Fibroblast of skin of scalp (primary cell): ENCODE results near the gene RLN1. TPM values are rescaled to one million over a fixed set of nuclear protein-coding genes. Genes with fewer than 3 reads are reported as not detected.
"Not testable (repeated sequence)": the region's sequence is repeated elsewhere in the genome, so short reads cannot be mapped to it uniquely, and the experiment has no call there.

Experiments
- DNase-seq: peaks from one replicate; pipeline ENCODE4 v3.0.0-alpha.2; 2013
- polyA plus RNA-seq, 2 experiments: library from polyadenylated mRNA; unstranded; fragments of 120-200 nt; gene quantifications; one replicate each; pipeline ENCODE4 v1.2.1, GENCODE V29; 2013; ENCODE audit not compliant: insufficient read length in 2 of 2

Gene RLN1, protein sequence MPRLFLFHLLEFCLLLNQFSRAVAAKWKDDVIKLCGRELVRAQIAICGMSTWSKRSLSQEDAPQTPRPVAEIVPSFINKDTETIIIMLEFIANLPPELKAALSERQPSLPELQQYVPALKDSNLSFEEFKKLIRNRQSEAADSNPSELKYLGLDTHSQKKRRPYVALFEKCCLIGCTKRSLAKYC
- not detected for polyA plus RNA-seq (2013, experiment 1 of 2; ENCODE audit: insufficient read length)
- polyA plus RNA-seq (2013, experiment 2 of 2; ENCODE audit: insufficient read length) = not detected

DNA sequence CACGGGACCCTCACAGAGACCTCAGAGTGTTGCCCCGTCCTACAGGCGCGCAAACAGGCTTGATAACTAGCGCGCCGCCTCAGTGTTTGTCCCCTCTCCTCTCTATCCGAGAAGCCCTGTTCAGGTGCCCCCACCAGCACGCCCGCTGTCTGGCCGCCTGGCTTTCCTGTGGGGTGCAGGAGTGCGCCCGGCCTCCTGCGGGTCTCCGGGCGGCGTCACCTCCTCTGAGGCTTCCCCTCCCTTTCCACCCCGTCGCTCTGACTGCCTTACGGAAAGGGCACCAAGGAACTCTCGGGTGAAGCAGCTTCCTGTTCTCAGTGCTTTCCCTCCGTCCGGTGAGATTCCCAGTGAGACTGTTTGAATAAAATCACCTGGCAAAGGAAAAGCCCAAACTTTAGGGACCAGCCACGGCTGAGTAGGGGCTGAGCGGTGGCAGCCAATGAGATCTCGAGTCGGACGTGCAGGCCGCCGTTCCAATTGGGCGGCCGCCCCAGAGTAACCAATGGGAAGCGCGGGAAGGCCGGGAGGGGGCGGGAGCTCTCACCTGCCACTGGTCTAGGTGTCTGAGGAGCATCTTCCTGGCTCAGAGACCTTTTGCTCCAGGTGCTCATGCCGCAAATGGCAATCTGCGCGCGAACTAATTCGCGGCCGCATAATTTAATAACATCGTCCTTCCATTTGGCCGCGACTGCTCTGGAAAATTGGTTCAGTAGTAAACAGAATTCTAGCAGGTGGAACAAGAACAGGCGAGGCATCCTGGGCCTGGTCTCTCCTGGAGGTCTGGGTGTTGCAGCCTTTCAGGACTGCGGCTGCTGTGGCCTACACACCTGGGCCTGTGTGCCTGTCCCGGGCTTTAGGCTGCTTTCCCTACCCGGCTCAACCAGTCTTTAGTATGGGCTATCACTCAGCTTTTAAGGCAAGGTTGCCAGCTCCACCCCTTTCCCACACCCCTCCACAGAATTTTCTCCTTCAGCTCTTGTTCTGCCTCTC lies at the start of gene RLN1:
Gene RLN1 (minus strand): TSS at position 885 of the 990 bp plus-strand sequence. CDS start 130 bp downstream, at position 755.
- not testable (repeated sequence) for DNase-seq

DNA sequence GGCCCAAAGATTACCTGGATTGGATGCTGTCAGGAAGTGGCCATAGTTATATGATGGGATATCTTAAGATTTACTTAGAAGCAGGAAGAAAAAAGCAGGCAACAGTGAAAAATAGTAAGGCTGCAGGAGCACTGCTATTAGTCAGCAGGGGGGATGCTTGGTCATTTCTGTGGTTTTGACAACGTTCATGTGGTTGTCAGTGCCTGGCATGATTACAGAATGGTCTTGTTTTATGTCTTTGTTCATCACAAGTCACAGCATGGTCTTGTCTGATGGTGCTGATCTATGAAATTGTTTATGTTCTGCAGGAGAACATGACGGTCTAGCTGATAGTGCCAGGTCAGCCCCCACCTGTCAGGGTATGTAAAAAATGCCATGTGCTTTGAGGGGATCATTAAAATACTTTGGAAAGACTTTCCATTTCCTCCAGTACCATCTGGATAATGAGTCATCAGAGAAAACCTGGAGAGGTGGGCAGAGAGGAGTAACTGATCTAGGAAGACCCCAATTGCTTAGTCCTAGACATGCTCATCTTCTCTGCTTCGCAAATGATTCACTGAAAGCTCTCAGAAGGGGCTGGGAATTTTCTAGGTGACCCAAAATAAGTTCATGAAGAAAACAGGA lies 49.5 kb upstream of the RLN1 start:
- peak; percentile 89 for DNase-seq

DNA sequence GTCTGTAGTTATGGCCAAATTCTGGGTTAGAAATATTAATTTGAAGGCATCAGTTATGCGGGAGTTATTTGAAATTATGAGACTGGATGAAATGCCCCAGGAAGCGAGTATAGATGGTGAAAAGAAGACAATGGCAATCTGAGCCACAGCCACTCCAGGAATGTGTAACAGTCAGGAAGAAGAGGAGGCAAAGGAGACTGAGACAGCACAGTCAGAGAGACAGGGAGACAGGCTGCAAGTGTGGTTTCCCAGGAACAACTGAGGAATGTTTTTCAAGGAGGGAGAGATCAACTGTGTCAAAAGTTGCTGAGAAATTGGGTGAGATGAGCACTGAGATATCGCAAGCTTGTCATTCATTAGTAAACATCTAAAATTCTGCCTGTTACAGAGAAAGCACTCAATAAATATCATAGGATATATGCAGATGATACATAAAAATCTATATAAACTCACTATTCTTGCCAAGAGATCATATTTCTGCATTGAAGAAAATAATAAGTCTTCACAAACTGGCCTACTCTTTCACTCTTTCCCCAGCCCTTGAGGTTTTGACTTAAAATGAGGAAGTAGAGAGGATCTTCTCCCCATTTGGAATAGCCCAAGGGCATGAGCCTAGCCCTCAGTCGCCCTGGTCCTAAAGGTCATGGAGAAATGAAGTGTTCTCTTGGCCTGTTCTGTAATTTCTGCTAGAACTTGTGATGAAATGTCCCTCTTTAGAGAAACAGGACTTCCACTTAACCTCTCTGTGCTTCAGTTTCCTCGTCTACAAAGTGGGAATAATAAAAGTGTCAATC lies 48.5 kb upstream of the RLN1 start:
- DNase-seq = peak; percentile 62

DNA sequence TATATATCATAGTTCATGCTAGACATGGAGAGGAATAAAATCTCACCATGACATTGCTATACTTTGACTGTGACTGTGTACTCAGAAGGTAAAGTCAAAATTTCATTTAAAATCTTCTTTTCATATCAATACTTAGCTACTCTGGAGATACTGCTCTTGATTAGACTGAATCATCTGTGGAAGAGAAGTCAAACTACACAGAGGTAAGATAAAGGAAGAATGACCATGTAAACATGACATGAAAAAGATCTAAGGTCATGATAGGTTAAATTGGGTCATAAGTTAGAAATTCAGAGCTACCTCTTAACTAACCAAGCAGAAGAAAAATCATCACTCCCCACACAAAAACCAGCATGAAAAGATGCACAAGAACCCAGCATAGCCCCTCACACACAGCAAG lies 44.8 kb upstream of the RLN1 start:
- DNase-seq = no peak

DNA sequence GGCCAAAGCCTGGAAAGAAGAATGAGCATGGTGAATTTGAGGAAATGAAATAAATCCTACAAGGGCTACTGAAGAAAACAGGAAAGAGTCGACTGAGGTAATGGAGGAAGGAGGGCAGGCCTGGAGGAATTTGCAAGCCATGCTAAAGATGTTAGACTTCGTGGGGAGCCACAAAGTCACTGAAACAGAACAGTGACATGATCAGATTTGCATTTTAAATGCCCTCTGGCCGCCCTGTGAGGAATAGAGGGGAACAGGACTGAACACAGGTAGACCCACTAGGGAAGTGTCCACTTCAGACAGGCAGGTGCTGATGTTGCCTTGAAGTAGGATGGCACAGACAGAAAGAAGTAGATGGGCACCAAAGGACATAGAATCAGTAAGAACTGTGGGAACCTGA lies 42.8 kb upstream of the RLN1 start:
- no peak for DNase-seq

DNA sequence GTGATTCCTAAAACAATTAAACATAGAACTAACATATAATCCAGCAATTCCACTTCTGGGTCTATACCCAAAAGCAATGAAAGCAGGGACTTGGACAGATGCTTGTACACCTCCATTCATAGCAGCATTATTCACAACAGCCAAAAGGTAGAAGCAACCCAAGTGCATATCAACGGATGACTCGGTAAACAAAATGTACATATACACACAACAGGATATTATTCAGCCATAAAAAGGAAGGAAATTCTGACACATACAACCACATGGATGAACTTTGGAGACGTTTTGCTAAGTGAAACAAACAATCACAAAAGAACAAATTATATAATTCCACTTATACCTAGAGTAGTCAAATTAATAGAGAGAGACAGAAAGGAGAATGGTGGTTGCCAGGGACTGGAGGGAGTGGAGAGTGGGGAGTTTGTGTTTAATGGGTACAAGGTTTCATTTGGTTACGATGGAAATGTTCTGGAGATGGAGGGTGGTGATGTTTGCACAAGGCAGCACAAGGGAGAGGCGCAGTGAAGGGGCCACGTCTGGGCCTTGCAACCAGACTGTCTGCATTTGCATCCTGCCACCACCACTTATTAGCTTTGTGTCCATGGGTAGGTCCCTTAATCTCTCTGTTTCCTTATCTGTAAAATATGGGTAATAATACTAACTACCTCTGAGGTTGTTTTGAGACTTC lies 36.3 kb upstream of the RLN1 start:
- no peak for DNase-seq

DNA sequence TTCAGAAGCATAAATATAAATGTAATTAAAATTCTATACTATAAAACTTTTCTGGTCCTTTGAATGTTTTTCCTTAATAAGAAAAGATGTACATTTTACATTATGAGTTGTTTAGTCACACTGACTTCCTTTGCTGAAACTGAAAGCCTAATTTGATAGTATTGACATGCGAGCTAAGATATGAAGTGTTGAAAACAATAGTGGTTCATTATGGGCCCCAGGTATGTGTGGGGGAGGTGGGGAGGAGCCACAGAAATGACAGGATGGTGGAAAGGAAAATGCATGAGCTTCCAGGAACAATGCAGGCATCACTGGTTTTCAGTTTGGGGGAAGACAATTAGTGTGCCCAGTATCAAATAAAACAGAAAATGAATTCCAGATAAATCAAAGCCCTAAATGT lies 35.4 kb upstream of the RLN1 start:
- no peak for DNase-seq

DNA sequence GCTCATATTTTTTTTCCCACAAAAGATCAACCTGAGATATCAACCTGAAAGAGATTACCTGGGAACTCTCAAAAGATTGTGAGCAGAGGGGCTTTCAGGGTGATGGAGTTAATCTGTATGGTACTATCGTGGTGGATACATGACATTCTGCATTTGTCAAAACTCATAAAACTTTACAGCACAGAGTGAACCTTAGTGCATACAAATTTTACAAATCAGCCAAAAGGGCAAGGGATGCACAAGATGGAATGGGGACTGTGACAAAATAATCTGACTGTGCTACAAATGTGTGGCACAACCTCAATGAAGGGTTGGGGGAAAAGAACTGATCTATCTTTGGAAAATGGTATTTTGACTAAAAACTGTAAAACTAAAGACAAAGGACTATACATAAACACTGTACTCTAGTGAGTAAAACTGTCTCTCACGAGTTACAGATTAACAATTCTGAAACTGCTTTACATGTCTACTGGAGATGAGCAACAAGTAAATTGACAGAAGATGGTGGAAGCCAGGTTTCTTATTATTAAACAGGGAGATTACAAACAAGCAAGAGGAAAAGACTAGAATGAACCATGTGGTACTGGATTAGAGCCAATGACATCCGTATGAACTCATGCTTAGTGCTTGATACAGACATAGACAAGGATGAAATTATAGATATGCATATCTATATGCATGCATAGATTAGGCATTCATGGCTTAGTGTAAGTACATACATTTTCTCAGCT lies 24.8 kb upstream of the RLN1 start:
- peak; percentile 3 for DNase-seq

DNA sequence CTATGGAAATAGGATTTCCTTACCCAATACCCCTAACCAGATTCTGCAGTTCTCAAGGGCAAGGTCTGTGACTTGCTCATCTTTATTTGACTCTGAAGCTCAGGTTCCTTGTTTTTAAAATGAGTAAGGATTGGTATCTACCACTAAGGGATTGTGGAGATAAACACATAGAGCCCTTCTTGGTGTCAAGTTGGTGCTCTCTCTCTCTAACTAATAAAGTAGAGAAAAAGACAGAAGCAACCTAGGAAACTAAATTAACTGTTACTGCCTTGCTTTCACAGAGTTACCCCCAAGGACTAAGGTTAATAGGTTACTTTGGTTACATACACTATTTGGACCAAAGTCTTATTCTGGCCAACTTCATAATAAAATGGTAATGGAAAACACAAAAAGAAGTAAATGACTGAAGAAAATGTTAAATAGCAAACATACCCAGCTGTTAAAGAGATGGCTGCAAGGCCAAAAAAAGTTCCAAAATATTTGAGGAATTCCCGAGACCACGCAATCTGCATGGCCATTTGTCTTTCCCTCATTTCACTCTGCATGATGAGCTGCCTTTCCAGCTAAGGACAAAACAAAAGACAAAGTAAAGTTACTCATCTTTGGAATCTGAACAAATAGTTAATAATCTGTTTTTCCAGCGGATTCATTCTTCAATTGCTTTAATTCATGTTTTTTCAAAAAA lies 21.8 kb upstream of the RLN1 start:
- peak; percentile 29 for DNase-seq

DNA sequence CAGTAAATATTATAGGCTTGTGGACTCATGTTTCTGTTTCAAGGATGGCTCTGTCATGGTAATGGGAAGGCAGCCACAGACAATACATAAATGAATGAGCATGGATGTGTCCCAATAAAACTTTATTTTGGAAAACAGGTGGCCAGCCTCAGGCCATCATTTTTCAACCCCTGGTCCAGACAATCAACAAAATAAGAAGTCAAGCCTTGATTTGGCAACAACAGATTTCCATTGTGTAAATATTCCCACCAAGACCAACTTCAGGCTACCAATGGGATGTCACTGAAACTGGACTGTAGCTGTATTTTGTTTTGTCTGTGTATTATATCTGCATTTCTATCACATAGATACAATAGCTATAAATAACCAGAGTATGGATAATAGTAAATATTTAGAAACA lies 20.7 kb upstream of the RLN1 start:
- DNase-seq = no peak

DNA sequence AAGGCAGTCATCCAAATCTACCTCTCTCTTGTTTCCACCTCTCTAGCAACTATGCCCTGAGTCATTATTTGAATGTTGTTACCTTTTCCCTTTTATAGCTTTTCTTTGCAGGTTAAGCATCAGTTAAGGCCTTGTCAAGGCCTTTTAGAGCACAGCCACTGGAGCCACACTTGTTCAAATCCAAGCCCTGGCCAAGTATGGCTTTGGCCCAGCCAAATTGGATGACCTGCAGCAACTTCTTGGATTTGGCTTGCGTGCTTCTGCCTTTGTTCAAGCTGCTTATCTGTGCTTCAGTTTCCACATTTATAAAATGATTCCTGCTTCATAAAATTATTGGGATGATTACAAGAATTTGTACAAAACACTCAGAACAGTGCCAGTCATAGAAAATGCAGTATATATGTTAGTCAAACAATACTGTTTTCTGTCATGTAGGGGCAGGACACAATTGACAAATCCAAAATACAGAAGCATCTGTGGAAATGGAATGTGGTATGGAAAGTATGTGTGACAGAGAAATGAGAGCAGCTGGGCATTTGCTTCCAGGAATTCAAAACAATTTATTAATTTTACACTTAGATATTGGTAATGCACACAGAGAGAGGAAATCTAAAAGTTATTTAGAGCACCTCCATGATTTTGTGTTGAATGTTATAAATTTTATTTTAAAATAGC lies 17.9 kb upstream of the RLN1 start:
- peak; percentile 8 for DNase-seq

DNA sequence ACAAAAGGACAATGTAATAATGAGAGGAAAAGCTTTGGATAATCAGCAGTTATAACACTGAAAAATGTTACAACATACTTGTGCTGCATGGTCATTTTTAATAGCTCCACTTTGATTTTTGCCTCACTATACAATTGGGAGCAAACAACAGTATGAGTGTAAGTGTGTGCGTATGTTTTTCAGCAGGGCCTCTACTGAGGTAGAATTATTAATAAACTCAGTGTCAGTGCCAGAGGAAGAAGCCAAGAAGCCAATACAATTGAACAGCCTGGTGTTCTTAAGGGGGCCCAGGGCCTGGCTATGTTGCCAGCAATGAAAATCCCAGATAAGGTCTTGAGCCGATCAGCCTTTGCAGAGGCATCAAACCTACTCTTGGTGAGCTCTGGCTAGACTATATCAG lies 16.1 kb upstream of the RLN1 start:
- DNase-seq = no peak

DNA sequence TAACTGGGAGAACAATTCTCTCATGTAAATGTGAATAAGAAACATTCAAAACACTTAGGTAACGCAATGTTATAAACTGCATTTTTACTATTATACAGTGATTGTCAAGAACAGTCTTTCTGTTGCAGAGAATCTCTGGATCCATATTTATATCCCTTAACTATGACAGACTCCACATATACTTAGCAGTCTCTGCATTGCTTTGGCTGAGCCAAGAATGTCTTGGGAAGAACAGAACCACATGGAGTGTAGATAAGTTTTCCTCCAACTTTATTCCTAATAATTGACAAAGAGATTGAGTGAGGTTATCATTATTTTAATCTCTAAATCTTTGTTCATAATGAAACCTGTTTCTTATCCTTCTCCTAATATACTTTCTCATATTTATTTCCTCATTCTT lies 15.6 kb upstream of the RLN1 start:
- no peak for DNase-seq

DNA sequence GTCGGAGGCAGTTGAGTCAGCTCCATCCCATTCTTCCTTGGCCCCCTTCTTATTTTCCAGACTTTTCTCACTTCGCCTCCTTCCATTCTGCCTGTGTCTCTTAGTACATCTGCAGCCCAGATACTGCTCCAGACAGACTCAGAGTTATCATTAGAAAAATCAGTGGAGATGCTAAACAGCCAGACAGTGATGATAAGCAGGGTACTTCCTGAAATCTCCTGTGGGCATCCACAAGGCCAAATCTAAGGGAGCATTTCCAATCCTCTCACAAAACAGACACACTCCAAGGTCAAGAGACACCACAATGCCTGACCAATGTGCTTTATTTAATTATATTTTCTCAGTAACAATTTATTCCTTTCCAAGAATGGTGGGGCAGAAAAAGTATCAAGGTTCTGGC lies 14.5 kb upstream of the RLN1 start:
- DNase-seq = no peak

DNA sequence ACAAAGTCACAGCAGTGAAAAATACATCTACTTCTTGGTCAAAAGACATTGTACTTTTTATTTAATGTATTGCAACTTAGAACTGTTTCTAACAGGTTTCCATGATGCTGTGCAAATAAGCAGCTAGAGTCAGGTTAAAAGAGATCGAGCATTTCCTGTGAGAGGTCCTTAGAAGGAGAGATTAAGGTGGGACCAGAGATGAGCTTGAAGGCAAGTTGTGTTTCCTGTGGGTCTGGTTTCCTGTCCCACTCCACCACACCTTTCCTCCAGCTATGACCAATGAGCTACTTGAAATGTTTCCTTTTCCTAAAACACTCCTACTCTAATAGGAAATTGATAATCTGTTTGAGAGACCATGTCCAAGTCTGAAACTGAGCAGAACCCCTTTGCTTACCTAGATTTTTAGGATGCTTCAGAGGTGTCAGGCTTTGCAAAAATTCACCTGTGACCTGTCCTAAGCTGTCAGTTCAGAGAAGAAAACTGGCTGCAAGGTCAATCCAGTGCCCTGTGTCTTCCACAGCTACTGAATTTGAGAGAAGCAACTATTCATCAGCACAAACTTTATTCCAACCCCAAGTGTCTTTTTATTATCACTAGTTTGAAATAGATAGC lies 13.1 kb upstream of the RLN1 start:
- no peak for DNase-seq

DNA sequence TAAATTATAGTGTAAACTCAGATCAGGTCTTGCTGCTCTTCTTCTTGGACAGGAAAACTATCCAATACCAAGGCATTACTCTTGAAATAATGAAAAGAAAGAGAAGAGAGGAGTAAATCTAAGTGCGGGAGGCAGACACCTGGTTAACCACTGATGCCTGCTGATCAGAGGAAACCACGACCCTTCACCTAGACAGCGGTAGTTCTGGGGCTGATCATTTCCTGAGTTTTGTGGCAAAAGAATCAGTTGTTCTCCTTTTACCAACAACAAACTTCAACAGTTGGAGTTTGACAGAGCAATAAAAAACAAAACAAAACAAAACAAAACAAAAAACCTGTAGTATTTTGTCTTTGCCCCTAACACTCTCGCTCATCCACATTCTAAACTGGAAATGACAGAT lies 3.0 kb downstream of the RLN1 start:
- no peak for DNase-seq

DNA sequence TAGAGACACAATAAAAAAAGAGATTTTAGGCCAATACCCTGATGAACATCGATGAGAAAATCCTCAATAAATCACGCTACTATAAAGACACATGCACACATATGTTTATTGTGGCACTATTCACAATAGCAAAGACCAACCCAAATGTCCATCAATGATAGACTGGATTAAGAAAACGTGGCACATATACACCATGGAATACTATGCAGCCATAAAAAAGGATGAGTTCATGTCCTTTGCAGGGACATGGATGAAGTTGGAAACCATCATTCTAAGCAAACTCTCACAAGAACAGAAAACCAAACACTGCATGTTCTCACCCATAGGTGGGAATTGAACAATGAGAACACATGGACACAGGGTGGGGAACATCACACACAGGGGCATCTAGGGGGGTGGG lies 8.4 kb downstream of the RLN1 start:
- not testable (repeated sequence) for DNase-seq

DNA sequence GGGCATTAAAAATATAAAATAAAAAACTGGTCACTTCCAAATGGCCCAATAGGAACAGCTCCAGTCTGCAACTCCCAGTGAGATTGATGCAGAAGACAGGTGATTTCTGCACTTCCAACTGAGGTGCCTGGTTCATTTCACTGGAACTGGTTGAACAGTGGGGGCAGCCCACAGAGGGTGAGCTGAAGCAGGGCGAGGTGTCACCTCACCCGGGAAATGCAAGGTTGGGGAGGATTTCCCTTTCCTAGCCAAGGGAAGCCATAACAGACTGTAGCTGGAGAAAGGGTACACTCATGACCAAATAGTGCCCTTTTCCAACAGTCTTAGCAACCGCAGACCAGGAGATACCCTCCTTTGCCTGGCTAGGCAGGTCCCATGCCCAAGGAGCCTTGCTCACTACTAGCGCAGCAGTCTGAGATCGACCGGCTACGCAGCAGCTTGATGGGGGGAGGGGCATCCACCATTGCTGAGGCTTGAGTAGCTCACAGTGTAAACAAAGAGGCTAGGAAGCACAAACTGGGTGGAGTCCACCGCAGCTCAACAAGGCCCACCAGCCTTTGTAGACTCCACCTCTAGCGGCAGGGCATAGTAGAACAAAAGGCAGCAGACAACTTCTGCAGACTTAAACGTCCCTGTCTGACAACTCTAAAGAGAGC lies 12.7 kb downstream of the RLN1 start:
- no peak for DNase-seq

DNA sequence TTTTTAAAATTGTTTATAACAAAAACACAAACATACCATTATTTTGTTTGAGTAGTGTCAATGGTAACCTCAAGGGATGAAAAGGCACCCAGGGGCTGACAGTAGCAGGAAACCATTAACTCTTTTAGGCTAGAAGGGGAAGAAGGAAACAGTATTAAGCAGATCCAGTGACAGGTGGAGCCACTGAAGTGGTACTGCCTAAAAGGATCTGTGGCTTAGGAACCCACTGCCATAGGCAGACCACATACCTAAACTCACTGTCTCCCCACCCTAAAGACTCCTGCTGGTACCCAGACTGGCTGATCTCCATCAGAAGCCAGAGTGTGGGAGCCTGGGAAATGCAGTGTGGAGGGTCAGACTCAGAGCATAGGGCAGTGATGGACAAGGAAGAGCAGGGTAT lies 13.5 kb downstream of the RLN1 start:
- no peak for DNase-seq
